ENCODE results near the gene EMP3.

The EMP3 gene

DNA sequence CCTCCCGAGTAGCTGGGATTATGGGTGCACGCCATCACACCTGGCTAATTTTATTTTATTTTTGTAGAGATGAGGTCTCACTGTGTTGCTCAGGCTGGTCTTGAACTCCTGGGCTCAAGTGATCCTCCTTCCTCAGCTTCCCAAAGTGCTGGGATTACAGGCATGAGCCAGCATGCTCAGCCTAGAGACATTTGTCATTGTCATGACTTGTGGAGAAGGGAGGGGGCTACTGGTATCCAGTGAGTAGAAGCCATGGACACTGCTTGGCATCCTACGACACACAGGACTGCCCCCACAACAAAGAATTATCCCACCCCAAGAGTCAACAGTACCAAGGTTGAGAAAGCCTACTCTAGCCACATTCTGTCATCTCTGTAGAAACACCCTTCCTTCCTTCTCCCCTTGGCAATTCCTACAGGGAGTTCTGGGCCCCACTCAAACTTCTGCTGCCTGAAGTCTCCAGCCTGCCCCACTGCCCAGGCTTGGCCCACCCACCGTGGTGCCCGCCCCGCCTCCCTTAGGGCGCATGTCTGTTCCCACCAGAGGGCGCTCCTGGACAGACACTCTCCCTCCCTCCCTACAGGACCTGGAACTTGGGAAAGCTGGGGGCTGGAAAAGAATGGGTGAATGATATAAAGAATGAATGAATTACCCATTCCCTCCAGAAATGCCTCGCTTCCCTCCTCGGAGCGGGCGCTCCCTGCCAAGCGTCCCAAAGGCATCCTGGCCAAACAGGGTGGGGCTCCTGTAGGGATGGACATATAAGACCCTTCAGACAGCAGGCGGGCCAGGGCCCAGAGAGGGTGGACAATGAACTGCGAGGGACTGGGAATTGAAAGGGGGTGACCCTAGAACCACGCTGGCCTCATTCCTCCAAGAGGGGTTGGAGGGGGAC, 5.5 kb upstream of the EMP3 start:
- TF ChIP-seq, protein P1, sequence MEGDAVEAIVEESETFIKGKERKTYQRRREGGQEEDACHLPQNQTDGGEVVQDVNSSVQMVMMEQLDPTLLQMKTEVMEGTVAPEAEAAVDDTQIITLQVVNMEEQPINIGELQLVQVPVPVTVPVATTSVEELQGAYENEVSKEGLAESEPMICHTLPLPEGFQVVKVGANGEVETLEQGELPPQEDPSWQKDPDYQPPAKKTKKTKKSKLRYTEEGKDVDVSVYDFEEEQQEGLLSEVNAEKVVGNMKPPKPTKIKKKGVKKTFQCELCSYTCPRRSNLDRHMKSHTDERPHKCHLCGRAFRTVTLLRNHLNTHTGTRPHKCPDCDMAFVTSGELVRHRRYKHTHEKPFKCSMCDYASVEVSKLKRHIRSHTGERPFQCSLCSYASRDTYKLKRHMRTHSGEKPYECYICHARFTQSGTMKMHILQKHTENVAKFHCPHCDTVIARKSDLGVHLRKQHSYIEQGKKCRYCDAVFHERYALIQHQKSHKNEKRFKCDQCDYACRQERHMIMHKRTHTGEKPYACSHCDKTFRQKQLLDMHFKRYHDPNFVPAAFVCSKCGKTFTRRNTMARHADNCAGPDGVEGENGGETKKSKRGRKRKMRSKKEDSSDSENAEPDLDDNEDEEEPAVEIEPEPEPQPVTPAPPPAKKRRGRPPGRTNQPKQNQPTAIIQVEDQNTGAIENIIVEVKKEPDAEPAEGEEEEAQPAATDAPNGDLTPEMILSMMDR (IDR thresholded peaks at IDR 0.05; ENCODE audit: low read depth, low read length) = peak; percentile 92
- DNase-seq (ENCODE audit: extremely low read depth, low read depth) = peak; percentile 42

DNA sequence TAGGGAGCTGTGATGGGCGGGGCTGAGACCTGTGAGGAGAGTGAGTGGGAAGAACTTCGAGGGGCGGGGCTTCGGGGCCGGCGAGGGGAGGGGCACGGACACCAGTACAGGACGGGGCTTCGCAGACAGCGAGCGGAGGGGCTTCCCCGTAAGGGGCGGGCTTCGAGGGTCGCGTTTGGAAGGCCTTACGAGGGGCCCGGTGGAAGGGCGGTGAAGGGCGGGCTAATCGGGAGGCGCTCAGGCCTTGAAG, 4.1 kb upstream of the EMP3 start:
- DNase-seq (ENCODE audit: extremely low read depth, low read depth) = peak; percentile 62
- TF ChIP-seq, protein P1 (IDR thresholded peaks at IDR 0.05; ENCODE audit: low read depth, low read length) = no peak

DNA sequence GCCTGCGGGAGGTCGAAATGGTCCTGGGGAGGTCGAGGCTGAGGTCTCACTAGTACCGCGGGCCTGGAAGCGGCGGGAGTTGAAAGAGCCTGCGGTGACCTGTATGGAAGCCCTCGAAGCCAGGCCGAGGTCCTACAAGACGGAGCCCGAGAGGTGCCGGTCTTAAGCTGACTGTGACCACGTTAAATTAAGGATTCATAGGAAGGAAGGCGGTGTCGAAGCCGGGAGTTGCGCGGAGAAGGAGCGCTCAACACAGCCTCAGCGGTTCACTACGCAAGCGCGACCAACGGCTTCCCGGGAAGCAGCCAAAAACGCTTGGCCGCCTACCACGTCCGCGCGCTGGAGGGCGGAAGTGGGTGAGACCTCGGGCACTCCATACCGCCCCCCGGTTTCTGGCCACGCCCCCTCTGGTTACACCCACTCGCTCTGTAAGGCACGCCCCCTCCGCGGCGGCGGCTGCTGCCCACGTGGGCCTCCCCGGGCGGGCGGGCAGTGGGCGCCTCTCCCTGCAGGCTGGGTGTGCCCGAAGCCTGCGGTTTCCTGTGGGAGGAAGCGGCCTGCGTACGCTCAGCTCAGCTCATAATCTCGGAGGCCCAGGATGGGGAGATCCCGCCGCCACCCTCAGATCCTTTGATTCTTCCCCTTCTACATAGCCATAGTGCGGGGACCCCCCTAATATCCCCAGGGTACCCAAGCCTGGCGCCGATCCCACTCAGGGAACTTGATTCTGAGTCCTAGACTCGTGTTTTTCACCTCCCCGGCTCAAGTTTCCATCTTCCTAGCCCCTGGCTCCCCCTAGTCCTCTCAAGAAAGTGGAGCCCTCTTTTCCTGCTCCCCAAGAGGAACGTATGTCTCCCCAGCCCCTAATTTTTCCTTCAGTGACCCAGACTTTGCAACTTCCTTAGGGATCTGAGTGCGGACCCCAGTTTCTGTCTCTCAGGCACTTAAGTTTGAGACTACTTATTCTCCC, 3.4 kb upstream of the EMP3 start:
- peak; percentile 98 for DNase-seq (ENCODE audit: extremely low read depth, low read depth)

DNA sequence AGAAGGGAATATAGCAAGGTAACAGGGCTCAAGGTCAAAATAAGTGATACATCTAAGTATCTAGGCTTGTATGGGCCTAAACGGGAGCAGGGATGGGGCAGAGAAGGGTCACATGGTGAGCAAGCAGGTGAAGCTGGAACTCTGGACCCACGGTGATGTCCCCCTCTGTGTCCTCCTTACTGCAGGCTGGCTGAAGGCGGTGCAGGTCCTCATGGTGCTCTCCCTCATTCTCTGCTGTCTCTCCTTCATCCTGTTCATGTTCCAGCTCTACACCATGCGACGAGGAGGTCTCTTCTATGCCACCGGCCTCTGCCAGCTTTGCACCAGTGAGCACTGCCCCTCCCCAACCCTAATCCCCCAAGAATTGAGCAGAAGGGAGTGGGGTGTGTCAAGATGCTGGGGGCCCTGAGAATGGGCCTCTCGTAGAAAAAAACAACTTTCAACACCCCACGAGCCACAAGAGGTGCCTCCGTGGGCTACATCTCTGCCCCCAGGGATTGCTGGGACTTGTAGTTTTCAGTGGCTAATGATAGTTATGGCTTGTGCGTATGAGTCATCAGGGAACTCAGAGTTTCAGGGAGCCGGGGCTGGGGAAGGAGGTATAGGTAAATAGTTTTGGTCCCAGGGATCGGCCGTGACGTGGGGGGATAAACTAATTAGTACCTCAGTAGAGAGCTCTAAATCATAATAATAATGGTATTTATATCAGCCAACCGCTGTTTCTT, 4.0 kb downstream of the EMP3 start:
- DNase-seq (ENCODE audit: extremely low read depth, low read depth) = no peak
- TF ChIP-seq, protein P1 (IDR thresholded peaks at IDR 0.05; ENCODE audit: low read depth, low read length) = no peak

More for the DNA sequence above, 3.4 kb upstream of the EMP3 start:
- TF ChIP-seq, protein P1 (IDR thresholded peaks at IDR 0.05; ENCODE audit: low read depth, low read length) = no peak

DNA sequence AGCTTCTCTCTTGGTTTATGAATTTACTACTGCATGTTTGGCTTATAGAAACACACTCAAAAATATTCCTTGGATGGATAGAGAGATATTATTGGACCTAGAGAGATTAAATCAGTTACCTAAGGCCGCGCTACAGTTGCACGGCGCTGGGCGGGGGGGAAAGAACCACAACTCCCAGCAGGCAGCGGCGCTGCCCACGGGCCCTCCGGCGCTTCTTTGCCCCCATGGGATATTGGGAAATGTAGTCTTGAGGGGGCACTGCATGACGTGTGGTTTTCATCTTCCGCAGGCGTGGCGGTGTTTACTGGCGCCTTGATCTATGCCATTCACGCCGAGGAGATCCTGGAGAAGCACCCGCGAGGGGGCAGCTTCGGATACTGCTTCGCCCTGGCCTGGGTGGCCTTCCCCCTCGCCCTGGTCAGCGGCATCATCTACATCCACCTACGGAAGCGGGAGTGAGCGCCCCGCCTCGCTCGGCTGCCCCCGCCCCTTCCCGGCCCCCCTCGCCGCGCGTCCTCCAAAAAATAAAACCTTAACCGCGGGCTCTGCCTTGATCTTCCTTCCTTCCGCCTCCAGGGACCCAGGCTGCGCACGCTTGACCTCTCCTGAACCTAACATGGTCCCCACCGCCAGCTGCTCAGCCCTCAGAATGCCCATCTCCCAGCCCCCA, 4.8 kb downstream of the EMP3 start:
- no peak for DNase-seq (ENCODE audit: extremely low read depth, low read depth)
- TF ChIP-seq, protein P1 (IDR thresholded peaks at IDR 0.05; ENCODE audit: low read depth, low read length) = no peak

DNA sequence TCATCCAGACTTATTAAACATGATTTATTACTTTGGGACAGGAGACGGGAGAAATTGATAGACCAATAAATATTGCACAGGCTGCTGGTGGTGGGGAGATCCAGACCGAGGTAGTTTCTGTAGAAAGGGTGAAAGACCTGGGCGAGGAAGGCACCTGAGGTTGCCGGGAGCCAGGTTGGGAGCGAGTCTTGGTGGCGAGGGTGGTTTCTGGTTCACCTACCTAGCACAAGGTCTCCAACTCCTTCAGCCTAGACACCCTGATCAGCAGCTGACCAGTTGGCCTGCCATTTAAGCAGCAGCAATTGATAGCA, 7.0 kb downstream of the EMP3 start:
- no peak for DNase-seq (ENCODE audit: extremely low read depth, low read depth)

More for the DNA sequence above, 7.0 kb downstream of the EMP3 start:
- TF ChIP-seq, protein P1 (IDR thresholded peaks at IDR 0.05; ENCODE audit: low read depth, low read length) = no peak

Measured in AG09319 (cell line).